ENCODE measurements around the gene CCDC178. TPM values are rescaled to one million over a fixed set of nuclear protein-coding genes. Genes with fewer than 3 reads are reported as not detected.

Gene CCDC178
- total RNA-seq, 1 experiment from 2014 or later: not detected

DNA sequence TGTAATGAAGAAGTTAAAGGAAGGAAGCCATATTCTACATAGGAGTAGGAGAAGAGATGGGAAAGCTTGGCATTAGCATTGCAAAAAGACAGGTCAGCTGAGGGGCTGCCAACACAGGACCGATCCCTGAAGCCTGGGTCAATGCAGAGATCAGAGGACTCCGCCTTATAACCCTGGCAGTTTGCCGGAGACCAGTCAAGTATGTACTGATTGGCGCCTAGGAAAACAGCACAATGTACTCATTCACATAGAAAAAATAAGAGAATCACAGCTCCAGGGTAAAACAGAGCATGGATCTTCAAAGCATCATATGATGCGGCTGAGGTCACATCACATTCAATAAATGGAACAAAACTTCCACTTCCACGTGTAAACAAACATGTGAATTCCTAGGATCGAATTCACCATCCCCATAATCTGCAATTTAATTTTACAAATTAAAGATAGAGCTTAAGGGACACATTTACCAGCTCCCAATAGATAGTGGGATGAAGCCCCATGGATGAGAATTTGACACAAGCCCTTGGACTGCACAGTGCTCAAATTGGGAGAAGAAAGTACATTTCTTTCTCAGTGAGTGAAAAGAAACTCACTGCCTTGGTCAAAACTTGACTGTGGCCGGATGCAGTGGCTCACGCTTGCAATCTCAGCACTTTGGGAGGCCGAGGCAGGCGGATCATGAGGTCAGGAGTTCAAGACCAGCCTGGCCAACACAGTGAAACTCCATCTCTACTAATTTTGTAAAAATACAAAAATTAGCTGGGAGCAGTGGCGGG lies 532.7 kb downstream of the CCDC178 start:
- no peak overlapping the region for H2AFZ ChIP-seq (ENCODE audit: low read depth, low read length, poor library complexity, severe bottlenecking)
- DNase-seq (ENCODE audit: low read depth, low spot score) (no peak), ATAC-seq (no peak)
- POLR2A ChIA-PET: no interaction called here
- H3K36me3 ChIP-seq (ENCODE audit: control insufficient read depth in 1 of 2, insufficient read depth in 2 of 2, low read length in 2 of 2): no peaks in the 10 kb centered on the region
- H3K9me3 ChIP-seq (ENCODE audit: control insufficient read depth in 1 of 2, insufficient read depth in 1 of 2, low read depth in 1 of 2, low read length in 2 of 2): peaks cover 0 to 3% of the 10 kb centered on the region in 2 experiments; a peak in 2 of 4 replicates
- H3K27me3 ChIP-seq (ENCODE audit: insufficient read depth, low read length): no peaks in the 10 kb centered on the region
- TF ChIP-seq YY1 (IDR thresholded peaks at IDR 0.05; ENCODE audit: extremely low read depth, insufficient replicate concordance, low read depth, low read length): no peak
- TF ChIP-seq SRF (IDR thresholded peaks at IDR 0.05; ENCODE audit: low read depth): no peak
- TF ChIP-seq FOSL1 (IDR thresholded peaks at IDR 0.05; ENCODE audit: low read depth): no peak
- TF ChIP-seq, protein P1, sequence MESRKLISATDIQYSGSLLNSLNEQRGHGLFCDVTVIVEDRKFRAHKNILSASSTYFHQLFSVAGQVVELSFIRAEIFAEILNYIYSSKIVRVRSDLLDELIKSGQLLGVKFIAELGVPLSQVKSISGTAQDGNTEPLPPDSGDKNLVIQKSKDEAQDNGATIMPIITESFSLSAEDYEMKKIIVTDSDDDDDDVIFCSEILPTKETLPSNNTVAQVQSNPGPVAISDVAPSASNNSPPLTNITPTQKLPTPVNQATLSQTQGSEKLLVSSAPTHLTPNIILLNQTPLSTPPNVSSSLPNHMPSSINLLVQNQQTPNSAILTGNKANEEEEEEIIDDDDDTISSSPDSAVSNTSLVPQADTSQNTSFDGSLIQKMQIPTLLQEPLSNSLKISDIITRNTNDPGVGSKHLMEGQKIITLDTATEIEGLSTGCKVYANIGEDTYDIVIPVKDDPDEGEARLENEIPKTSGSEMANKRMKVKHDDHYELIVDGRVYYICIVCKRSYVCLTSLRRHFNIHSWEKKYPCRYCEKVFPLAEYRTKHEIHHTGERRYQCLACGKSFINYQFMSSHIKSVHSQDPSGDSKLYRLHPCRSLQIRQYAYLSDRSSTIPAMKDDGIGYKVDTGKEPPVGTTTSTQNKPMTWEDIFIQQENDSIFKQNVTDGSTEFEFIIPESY (IDR thresholded peaks at IDR 0.05; ENCODE audit: extremely low read depth, insufficient replicate concordance, low read length): no peak
- no peak for TF ChIP-seq TCF7L2 (IDR thresholded peaks at IDR 0.05; ENCODE audit: borderline replicate concordance, extremely low read depth, insufficient read depth, insufficient read length)
- TF ChIP-seq, protein P2, sequence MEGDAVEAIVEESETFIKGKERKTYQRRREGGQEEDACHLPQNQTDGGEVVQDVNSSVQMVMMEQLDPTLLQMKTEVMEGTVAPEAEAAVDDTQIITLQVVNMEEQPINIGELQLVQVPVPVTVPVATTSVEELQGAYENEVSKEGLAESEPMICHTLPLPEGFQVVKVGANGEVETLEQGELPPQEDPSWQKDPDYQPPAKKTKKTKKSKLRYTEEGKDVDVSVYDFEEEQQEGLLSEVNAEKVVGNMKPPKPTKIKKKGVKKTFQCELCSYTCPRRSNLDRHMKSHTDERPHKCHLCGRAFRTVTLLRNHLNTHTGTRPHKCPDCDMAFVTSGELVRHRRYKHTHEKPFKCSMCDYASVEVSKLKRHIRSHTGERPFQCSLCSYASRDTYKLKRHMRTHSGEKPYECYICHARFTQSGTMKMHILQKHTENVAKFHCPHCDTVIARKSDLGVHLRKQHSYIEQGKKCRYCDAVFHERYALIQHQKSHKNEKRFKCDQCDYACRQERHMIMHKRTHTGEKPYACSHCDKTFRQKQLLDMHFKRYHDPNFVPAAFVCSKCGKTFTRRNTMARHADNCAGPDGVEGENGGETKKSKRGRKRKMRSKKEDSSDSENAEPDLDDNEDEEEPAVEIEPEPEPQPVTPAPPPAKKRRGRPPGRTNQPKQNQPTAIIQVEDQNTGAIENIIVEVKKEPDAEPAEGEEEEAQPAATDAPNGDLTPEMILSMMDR (IDR thresholded peaks at IDR 0.05 in 2 of 3, conservative IDR thresholded peaks at IDR 0.05 in 1 of 3; ENCODE audit: borderline replicate concordance in 1 of 3, insufficient read depth in 1 of 3, low read depth in 2 of 3, low read length in 2 of 3): no peak
- TF ChIP-seq EGR1 (IDR thresholded peaks at IDR 0.05; ENCODE audit: low read depth): no peak
- TF ChIP-seq SP1 (IDR thresholded peaks at IDR 0.05; ENCODE audit: low read depth): no peak
- no peak for TF ChIP-seq EZH2phosphoT487 (IDR thresholded peaks at IDR 0.05; ENCODE audit: borderline replicate concordance)
- TF ChIP-seq CBX3 (IDR thresholded peaks at IDR 0.05; ENCODE audit: low read depth): no peak
- TF ChIP-seq POLR2AphosphoS5 (IDR thresholded peaks at IDR 0.05; ENCODE audit: low read depth, low read length): no peak
- TF ChIP-seq, protein P3, sequence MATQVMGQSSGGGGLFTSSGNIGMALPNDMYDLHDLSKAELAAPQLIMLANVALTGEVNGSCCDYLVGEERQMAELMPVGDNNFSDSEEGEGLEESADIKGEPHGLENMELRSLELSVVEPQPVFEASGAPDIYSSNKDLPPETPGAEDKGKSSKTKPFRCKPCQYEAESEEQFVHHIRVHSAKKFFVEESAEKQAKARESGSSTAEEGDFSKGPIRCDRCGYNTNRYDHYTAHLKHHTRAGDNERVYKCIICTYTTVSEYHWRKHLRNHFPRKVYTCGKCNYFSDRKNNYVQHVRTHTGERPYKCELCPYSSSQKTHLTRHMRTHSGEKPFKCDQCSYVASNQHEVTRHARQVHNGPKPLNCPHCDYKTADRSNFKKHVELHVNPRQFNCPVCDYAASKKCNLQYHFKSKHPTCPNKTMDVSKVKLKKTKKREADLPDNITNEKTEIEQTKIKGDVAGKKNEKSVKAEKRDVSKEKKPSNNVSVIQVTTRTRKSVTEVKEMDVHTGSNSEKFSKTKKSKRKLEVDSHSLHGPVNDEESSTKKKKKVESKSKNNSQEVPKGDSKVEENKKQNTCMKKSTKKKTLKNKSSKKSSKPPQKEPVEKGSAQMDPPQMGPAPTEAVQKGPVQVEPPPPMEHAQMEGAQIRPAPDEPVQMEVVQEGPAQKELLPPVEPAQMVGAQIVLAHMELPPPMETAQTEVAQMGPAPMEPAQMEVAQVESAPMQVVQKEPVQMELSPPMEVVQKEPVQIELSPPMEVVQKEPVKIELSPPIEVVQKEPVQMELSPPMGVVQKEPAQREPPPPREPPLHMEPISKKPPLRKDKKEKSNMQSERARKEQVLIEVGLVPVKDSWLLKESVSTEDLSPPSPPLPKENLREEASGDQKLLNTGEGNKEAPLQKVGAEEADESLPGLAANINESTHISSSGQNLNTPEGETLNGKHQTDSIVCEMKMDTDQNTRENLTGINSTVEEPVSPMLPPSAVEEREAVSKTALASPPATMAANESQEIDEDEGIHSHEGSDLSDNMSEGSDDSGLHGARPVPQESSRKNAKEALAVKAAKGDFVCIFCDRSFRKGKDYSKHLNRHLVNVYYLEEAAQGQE (IDR thresholded peaks at IDR 0.05; ENCODE audit: low read depth): no peak
- TF ChIP-seq CEBPB (IDR thresholded peaks at IDR 0.05; ENCODE audit: low read depth): no peak
- TF ChIP-seq ELF1 (IDR thresholded peaks at IDR 0.05; ENCODE audit: borderline replicate concordance, low read depth): no peak
- no peak for TF ChIP-seq JUND (IDR thresholded peaks at IDR 0.05)
- H3K4me1 ChIP-seq (ENCODE audit: control insufficient read depth in 1 of 2, insufficient read depth in 2 of 2, low read length in 2 of 2): no peaks in the 10 kb centered on the region
- RAD21 ChIA-PET (ENCODE audit: low non-redundant PET in 1 of 2, low total read pairs in 2 of 2, uncharacterized antibody in 2 of 2, unreplicated experiment in 2 of 2): no interaction called here
- no peaks in the 10 kb centered on the region for H3K9me2 ChIP-seq (ENCODE audit: insufficient read depth)
- no TSS peak for BruUV-seq (replicated peaks)
- no peak overlapping the region for H3K27ac ChIP-seq (ENCODE audit: low read depth, low read length)
- H3K4me2 ChIP-seq (ENCODE audit: low read length): no peak overlapping the region
- intact Hi-C loops (cut with micrococcal nuclease): no loop called here
- H4K20me1 ChIP-seq (ENCODE audit: insufficient read depth): no peaks in the 10 kb centered on the region
- H3K4me3 ChIP-seq (replicated peaks in 1 of 2; ENCODE audit: low read depth in 1 of 2, low read length in 2 of 2): no peak overlapping the region
- H3K79me2 ChIP-seq (ENCODE audit: insufficient read depth, low read length): no peaks in the 10 kb centered on the region
- H3K9ac ChIP-seq (ENCODE audit: low read length): no peak overlapping the region
- CTCF ChIA-PET: no interaction called here

All from HCT116 (cell line).